Cardiac fibroblast (primary cell): ENCODE results near the gene ABLIM1.

Source experiments
- DNase-seq, 2 donors: peaks; one replicate each; pipeline versions ENCODE4 v3.0.0 to v3.0.0-alpha.2; 2010; ENCODE audit warnings: low read depth in 2 of 2
- H3K4me3 ChIP-seq, 2 donors: replicated peaks in 1 of 2; 1 replicate in 1 of 2; 2 replicates in 1 of 2; pipeline ENCODE4 v1.5.1; 2011; ENCODE audit warnings: low read depth in 2 of 2, low read length in 2 of 2, mild to moderate bottlenecking in 2 of 2, moderate library complexity in 1 of 2
- CTCF ChIP-seq: IDR thresholded peaks from one replicate; pipeline ENCODE4 v1.5.1; 2011; ENCODE audit warnings: low read depth, mild to moderate bottlenecking, low read length, inconsistent platforms

ABLIM1 gene

GRCh38 chr10:114541081-114541796 lies 116.8 kb downstream of the ABLIM1 start:
- H3K4me3 ChIP-seq = no peak overlapping the region
- no peak for TF ChIP-seq CTCF
- peak; percentile 52 to 91 for DNase-seq

DNA sequence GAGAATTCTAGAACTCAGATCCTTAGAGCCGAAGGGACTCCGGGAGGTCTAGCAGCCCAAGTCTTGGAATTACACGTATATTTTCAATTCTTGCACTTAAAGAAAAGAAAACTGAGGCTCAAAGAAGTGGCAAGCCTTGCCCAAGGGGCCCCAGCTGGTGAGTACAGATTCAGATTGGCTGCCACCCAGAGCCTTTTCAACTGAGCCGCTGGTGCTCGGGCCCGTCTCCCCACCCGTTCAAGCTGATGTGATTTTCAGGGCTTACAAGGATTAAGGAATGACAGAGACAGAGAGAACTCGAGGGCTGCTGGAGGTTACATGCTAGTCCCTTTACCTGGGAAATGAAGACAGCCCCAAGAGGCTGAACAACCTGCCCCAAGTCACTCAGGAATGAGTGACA lies 117.8 kb downstream of the ABLIM1 start:
- DNase-seq = no peak
- H3K4me3 ChIP-seq = no peak overlapping the region
- TF ChIP-seq CTCF = no peak

GRCh38 chr10:114539623-114540022 lies 118.5 kb downstream of the ABLIM1 start:
- TF ChIP-seq CTCF = no peak
- no peak for DNase-seq
- H3K4me3 ChIP-seq = no peak overlapping the region

DNA sequence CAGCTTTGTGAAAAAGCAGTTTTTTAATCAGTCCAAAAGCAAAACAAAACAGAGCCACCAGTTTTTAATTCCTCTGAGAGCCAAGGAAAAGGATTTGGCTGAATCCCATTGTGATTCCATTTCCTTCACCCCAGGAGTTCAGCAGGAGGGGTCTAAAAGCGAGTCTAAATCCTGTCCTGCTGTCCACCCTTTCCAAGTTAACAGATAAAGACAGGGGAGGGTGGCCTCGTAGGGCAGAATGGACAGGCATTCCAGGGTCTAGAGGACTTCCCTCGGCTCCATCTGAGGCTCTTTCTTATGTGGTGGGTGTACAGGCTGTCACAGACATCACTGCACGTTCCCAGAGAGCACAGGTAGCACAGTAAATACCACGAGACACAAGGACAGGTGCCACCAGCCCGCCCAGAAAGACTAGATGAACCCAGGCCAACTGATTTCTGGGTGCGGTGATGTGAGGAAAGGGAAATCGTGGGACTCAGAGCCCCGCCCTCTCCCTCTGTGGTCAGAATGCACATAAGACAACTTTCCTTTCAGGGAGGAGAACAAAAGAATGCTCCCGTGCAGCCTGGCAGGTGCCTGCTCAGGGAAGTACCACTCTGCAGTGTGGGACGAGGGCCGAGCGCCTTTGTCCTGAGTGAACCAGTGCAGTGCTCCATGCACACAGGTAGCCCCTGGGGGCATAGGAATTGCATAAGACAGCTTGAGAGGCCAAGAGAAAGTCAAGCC lies 119.7 kb downstream of the ABLIM1 start:
- no peak overlapping the region for H3K4me3 ChIP-seq
- no peak for TF ChIP-seq CTCF
- DNase-seq = no peak

DNA sequence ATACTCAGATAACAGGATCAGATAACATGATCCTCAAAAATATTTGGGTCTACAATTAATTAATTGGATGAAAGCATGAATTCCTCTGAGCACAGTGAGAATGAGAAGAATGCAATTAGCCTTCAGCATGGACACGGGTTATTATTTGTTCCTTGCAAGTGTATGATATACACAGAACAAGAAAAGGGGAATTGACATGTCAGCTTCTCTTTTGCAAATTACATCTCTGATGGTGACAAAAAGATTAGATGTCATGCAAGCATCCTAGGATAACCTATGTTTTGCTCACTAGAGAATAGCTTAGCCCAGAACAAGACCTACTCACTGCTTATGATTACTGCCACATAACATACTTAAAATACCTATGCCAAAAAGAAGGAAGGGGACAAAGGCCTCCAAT lies 120.3 kb downstream of the ABLIM1 start:
- no peak overlapping the region for H3K4me3 ChIP-seq
- DNase-seq = no peak
- TF ChIP-seq CTCF = no peak

DNA sequence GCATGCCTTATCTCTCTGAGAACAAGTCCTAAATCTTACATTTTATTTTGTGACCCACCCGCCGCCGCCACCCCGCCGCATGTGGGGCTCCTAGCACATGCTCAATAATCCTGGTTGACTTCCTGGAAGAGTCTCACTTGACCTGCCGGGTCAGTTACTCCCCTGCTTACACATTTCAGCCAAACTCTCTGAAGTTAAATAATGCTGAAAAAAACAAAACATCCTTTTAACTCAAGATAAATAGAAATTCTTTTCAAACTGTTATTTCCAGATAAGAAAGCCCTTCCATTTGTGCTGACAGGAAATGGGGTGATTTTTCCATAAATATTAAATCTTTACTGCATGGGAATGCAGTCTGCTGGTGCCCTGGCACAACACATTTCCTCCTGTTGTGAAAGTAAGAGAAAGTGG lies 123.5 kb downstream of the ABLIM1 start:
- no peak for TF ChIP-seq CTCF
- no peak overlapping the region for H3K4me3 ChIP-seq
- DNase-seq = peak in 1 of 2 donors; percentile 28
